HepG2 (cell line): ENCODE results near the gene LRRN4. TPM values are rescaled to one million over a fixed set of nuclear protein-coding genes. Genes with fewer than 3 reads are reported as not detected.

Experiments
- FOXP1 ChIP-seq, 2 experiments: fragments of 450-650 bp in 1 of 2; IDR thresholded peaks; 2 replicates each; pipeline ENCODE4 v1.6.1; 2017 to 2018; ENCODE audit warnings: antibody characterized with exemption in 1 of 2
- GABPA ChIP-seq, 2 experiments: IDR thresholded peaks; 2 replicates each; pipeline ENCODE4 v1.6.1; 2011 to 2016; ENCODE audit warnings: low read depth in 2 of 2, low read length in 1 of 2, missing biosample characterization in 1 of 2, missing genetic modification characterization in 1 of 2
- HIVEP1 ChIP-seq: sonication (generic); formaldehyde crosslinking; IDR thresholded peaks from 2 replicates; pipeline ENCODE4 v1.4.0; 2020; ENCODE audit warnings: mild to moderate bottlenecking, missing genetic modification reagents
- JUND ChIP-seq: sonication (generic); formaldehyde crosslinking; IDR thresholded peaks from 2 replicates; pipeline ENCODE4 v1.8.0; 2022; ENCODE audit warnings: mild to moderate bottlenecking, missing genetic modification reagents
- MAFK ChIP-seq, 2 experiments: IDR thresholded peaks in 1 of 2; conservative IDR thresholded peaks in 1 of 2; 2 replicates each; pipeline ENCODE4 v1.6.1; 2011; ENCODE audit warnings: improper control_type of control experiment in 2 of 2, low read length in 2 of 2
- MZF1 ChIP-seq: sonication (generic); formaldehyde crosslinking; IDR thresholded peaks from 2 replicates; pipeline ENCODE4 v1.8.1; 2023; ENCODE audit warnings: mild to moderate bottlenecking, missing genetic modification reagents, borderline replicate concordance
- PPARG ChIP-seq: conservative IDR thresholded peaks from 2 replicates; pipeline ENCODE4 v1.6.1; 2016; ENCODE audit warnings: missing biosample characterization, missing genetic modification reagents
- RBM22 ChIP-seq: fragments of 200-400 bp; formaldehyde crosslinking; optimal IDR thresholded peaks from 2 replicates; pipeline ENCODE3; 2017; ENCODE audit warnings: mild to moderate bottlenecking, low read length, moderate library complexity
- STAG1 ChIP-seq: sonication (generic); formaldehyde crosslinking; IDR thresholded peaks from 2 replicates; pipeline ENCODE4 v1.4.0; 2020; ENCODE audit warnings: missing genetic modification reagents
- TCF12 ChIP-seq, 2 experiments: fragments of 450-650 bp in 1 of 2; sonication (generic) in 1 of 2; formaldehyde crosslinking in 1 of 2; IDR thresholded peaks; 2 replicates each; pipeline versions ENCODE4 v1.6.1 to v1.8.0; 2017 to 2022; ENCODE audit warnings: antibody characterized with exemption in 1 of 2, mild to moderate bottlenecking in 1 of 2, missing genetic modification reagents in 1 of 2, moderate library complexity in 1 of 2
- ZNF354B ChIP-seq: sonication (generic); formaldehyde crosslinking; IDR thresholded peaks from 2 replicates; pipeline ENCODE4 v1.8.0; 2022; ENCODE audit warnings: mild to moderate bottlenecking, missing genetic modification reagents
- ZNF44 ChIP-seq: sonication (generic); formaldehyde crosslinking; IDR thresholded peaks from 2 replicates; pipeline ENCODE4 v1.5.1; 2020; ENCODE audit warnings: mild to moderate bottlenecking, missing genetic modification reagents
- ZNF790 ChIP-seq: sonication (generic); formaldehyde crosslinking; IDR thresholded peaks from 2 replicates; pipeline ENCODE4 v1.8.0; 2022; ENCODE audit warnings: missing genetic modification reagents, mild to moderate bottlenecking, borderline replicate concordance
- polyA plus RNA-seq, 8 experiments: library from polyadenylated mRNA; depleted of rRNA in 3 of 8; stranded (reverse) in 7 of 8; unstranded in 1 of 8; fragments of >200 nt; fragmentation: Illumina TruSeq in 4 of 8; extraction: Trizol in 4 of 8; gene quantifications; 2 replicates each; pipeline versions ENCODE4 v1.2.1 to v1.2.3, GENCODE V29; 2011 to 2016; ENCODE audit warnings: low read depth in 4 of 8, missing spikeins in 1 of 8, mixed read lengths in 1 of 8; ENCODE audit not compliant: insufficient read depth in 1 of 8
- total RNA-seq, 5 experiments: library from RNA; depleted of rRNA; stranded (reverse); fragments of >200 nt; fragmentation: Illumina TruSeq; extraction: Trizol; gene quantifications; 2 replicates each; pipeline ENCODE4 v1.2.3, GENCODE V29; 2016; ENCODE audit warnings: low read depth in 1 of 5
- TF ChIP-seq, protein P1 (sequence below): sonication (generic); formaldehyde crosslinking; IDR thresholded peaks from 2 replicates; pipeline ENCODE4 v1.4.0; 2020; ENCODE audit warnings: mild to moderate bottlenecking, low read depth, missing genetic modification reagents
- TF ChIP-seq, protein P2 (sequence below): sonication (generic); formaldehyde crosslinking; conservative IDR thresholded peaks from 2 replicates; pipeline ENCODE4 v1.8.1; 2023; ENCODE audit warnings: missing genetic modification reagents
- TF ChIP-seq, protein P3 (sequence below): IDR thresholded peaks from 2 replicates; pipeline ENCODE4 v1.6.1; 2016; ENCODE audit warnings: missing compliant biosample characterization, missing genetic modification reagents, borderline replicate concordance
- TF ChIP-seq, protein P4 (sequence below): IDR thresholded peaks from 2 replicates; pipeline ENCODE4 v1.6.1; 2016; ENCODE audit warnings: mild to moderate bottlenecking
- TF ChIP-seq, protein P5 (sequence below), 2 experiments: sonication (generic) in 1 of 2; formaldehyde crosslinking in 1 of 2; IDR thresholded peaks; 2 replicates each; pipeline versions ENCODE4 v1.4.0 to v1.6.1; 2018 to 2020; ENCODE audit warnings: missing genetic modification reagents in 2 of 2, borderline replicate concordance in 1 of 2, low read depth in 1 of 2, mild to moderate bottlenecking in 1 of 2, missing biosample characterization in 1 of 2
- TF ChIP-seq, protein P6 (sequence below): sonication (generic); formaldehyde crosslinking; IDR thresholded peaks from 2 replicates; pipeline ENCODE4 v1.4.0; 2020; ENCODE audit warnings: missing genetic modification reagents

LRRN4 gene
- total and polyA plus RNA-seq, 2 of the 13 experiments (the other 11 are each of a cell fraction or from before 2014, with no cell fraction given), result 0.15 to 0.20 TPM

DNA sequence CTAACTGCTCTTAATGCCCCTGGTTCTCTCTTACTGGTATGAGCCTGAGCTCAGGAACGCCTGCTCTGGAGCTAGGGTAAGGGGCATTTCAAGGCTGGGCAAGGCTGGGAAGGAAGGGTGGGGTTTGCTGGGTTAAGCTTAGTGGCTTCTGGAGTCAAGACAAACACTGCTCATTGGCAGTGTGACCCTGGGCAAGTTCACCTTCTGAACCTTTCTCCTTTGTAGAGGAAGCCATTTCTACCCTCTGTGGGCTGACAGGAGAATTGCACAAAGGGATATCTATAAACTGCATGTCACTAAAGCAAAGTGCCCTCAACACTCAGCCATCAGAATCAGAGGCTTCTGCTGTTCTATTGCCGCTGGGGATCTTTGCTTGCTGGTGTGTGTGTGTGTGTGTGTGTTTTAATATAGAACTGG, 20.3 kb upstream of the LRRN4 start (continued):
- TF ChIP-seq, protein P1, sequence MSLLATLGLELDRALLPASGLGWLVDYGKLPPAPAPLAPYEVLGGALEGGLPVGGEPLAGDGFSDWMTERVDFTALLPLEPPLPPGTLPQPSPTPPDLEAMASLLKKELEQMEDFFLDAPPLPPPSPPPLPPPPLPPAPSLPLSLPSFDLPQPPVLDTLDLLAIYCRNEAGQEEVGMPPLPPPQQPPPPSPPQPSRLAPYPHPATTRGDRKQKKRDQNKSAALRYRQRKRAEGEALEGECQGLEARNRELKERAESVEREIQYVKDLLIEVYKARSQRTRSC (CRISPR knock-in tag), result no peak
- TF ChIP-seq GABPA (IDR thresholded peaks at IDR 0.05; ENCODE audit: low read depth, low read length) (no peak), GABPA (CRISPR knock-in tag; IDR thresholded peaks at IDR 0.05; ENCODE audit: low read depth) (no peak), MZF1 (CRISPR knock-in tag) (no peak), JUND (CRISPR knock-in tag) (no peak), ZNF790 (CRISPR knock-in tag) (no peak), FOXP1 (IDR thresholded peaks at IDR 0.05) (no peak), FOXP1 (CRISPR knock-in tag; IDR thresholded peaks at IDR 0.05) (no peak), PPARG (CRISPR knock-in tag) (peak; percentile 63), TCF12 (IDR thresholded peaks at IDR 0.05) (no peak), TCF12 (CRISPR knock-in tag; IDR thresholded peaks at IDR 0.05) (no peak), ZNF44 (no peak), MAFK (conservative IDR thresholded peaks at IDR 0.05 in 1 of 2, IDR thresholded peaks at IDR 0.05 in 1 of 2; ENCODE audit: low read length in 2 of 2) (no peak), ZNF354B (CRISPR knock-in tag) (no peak), RBM22 (peak; percentile 67), HIVEP1 (no peak), STAG1 (peak; percentile 66)
- TF ChIP-seq, protein P2, sequence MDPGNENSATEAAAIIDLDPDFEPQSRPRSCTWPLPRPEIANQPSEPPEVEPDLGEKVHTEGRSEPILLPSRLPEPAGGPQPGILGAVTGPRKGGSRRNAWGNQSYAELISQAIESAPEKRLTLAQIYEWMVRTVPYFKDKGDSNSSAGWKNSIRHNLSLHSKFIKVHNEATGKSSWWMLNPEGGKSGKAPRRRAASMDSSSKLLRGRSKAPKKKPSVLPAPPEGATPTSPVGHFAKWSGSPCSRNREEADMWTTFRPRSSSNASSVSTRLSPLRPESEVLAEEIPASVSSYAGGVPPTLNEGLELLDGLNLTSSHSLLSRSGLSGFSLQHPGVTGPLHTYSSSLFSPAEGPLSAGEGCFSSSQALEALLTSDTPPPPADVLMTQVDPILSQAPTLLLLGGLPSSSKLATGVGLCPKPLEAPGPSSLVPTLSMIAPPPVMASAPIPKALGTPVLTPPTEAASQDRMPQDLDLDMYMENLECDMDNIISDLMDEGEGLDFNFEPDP, result no peak
- TF ChIP-seq, protein P3, sequence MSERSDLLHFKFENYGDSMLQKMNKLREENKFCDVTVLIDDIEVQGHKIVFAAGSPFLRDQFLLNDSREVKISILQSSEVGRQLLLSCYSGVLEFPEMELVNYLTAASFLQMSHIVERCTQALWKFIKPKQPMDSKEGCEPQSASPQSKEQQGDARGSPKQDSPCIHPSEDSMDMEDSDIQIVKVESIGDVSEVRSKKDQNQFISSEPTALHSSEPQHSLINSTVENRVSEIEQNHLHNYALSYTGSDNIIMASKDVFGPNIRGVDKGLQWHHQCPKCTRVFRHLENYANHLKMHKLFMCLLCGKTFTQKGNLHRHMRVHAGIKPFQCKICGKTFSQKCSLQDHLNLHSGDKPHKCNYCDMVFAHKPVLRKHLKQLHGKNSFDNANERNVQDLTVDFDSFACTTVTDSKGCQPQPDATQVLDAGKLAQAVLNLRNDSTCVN (CRISPR knock-in tag), result 0 out of 2 replicates have a peak, but pooled peaks have one; percentile 38
- TF ChIP-seq, protein P4, sequence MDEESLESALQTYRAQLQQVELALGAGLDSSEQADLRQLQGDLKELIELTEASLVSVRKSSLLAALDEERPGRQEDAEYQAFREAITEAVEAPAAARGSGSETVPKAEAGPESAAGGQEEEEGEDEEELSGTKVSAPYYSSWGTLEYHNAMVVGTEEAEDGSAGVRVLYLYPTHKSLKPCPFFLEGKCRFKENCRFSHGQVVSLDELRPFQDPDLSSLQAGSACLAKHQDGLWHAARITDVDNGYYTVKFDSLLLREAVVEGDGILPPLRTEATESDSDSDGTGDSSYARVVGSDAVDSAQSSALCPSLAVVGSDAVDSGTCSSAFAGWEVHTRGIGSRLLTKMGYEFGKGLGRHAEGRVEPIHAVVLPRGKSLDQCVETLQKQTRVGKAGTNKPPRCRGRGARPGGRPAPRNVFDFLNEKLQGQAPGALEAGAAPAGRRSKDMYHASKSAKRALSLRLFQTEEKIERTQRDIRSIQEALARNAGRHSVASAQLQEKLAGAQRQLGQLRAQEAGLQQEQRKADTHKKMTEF (CRISPR knock-in tag), result 0 out of 2 replicates have a peak, but pooled peaks have one; percentile 37
- TF ChIP-seq, protein P5, sequence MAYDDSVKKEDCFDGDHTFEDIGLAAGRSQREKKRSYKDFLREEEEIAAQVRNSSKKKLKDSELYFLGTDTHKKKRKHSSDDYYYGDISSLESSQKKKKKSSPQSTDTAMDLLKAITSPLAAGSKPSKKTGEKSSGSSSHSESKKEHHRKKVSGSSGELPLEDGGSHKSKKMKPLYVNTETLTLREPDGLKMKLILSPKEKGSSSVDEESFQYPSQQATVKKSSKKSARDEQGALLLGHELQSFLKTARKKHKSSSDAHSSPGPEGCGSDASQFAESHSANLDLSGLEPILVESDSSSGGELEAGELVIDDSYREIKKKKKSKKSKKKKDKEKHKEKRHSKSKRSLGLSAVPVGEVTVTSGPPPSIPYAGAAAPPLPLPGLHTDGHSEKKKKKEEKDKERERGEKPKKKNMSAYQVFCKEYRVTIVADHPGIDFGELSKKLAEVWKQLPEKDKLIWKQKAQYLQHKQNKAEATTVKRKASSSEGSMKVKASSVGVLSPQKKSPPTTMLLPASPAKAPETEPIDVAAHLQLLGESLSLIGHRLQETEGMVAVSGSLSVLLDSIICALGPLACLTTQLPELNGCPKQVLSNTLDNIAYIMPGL (CRISPR knock-in tag; IDR thresholded peaks at IDR 0.05; ENCODE audit: borderline replicate concordance in 1 of 2, low read depth in 1 of 2), result peak; percentile 36 to 65; a peak in 2 of 4 replicates
- TF ChIP-seq, protein P6, sequence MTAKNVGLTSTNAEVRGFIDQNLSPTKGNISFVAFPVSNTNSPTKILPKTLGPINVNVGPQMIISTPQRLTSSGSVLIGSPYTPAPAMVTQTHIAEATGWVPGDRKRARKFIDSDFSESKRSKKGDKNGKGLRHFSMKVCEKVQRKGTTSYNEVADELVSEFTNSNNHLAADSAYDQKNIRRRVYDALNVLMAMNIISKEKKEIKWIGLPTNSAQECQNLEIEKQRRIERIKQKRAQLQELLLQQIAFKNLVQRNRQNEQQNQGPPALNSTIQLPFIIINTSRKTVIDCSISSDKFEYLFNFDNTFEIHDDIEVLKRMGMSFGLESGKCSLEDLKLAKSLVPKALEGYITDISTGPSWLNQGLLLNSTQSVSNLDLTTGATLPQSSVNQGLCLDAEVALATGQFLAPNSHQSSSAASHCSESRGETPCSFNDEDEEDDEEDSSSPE (CRISPR knock-in tag), result no peak; the same call in 1 of the 2 replicates
